ENCODE results near the gene ACKR2.
"Not testable (repeated sequence)": the region's sequence is repeated elsewhere in the genome, so short reads cannot be mapped to it uniquely, and the experiment has no call there.

The ACKR2 gene

GRCh38 chr3:42864321-42864950, 55.2 kb downstream of the ACKR2 start:
- no peak for DNase-seq

GRCh38 chr3:42865256-42865655, 56.0 kb downstream of the ACKR2 start:
- no peak for DNase-seq

GRCh38 chr3:42867138-42867537, 57.9 kb downstream of the ACKR2 start:
- DNase-seq: no peak

GRCh38 chr3:42868841-42869240, 59.6 kb downstream of the ACKR2 start:
- DNase-seq: no peak

- no peak for DNase-seq
These were observed 62.4 kb downstream of the ACKR2 start for GRCh38 chr3:42871592-42872196.

GRCh38 chr3:42872718-42873117, 63.5 kb downstream of the ACKR2 start:
- DNase-seq: no peak

GRCh38 chr3:42873221-42873982, 64.2 kb downstream of the ACKR2 start:
- no peak for DNase-seq

GRCh38 chr3:42874749-42875148, 65.5 kb downstream of the ACKR2 start:
- DNase-seq: no peak

GRCh38 chr3:42875325-42876151, 66.3 kb downstream of the ACKR2 start, which contains the start of gene CYP8B1:
Gene CYP8B1 (minus strand): TSS chr3:42875879. CDS start chr3:42875816, 63 bp downstream.
- no peak for DNase-seq

GRCh38 chr3:42876401-42876800, 67.2 kb downstream of the ACKR2 start:
- no peak for DNase-seq

- DNase-seq: no peak
These were observed 67.9 kb downstream of the ACKR2 start for GRCh38 chr3:42876940-42877720.

GRCh38 chr3:42877881-42878280, 68.6 kb downstream of the ACKR2 start:
- DNase-seq: no peak

- no peak for DNase-seq
These were observed 70.9 kb downstream of the ACKR2 start for GRCh38 chr3:42880183-42880582.

- DNase-seq: peak; percentile 84
These were observed 71.6 kb downstream of the ACKR2 start for GRCh38 chr3:42880601-42881451.

- DNase-seq: not testable (repeated sequence)
These were observed 74.1 kb downstream of the ACKR2 start for GRCh38 chr3:42883251-42883930.

- no peak for DNase-seq
These were observed 75.1 kb downstream of the ACKR2 start for GRCh38 chr3:42884324-42884723.

GRCh38 chr3:42886294-42886822, 77.1 kb downstream of the ACKR2 start:
- no peak for DNase-seq

GRCh38 chr3:42887084-42887483, 77.8 kb downstream of the ACKR2 start:
- no peak for DNase-seq

GRCh38 chr3:42891042-42891441, 81.8 kb downstream of the ACKR2 start:
- no peak for DNase-seq

GRCh38 chr3:42892169-42892568, 82.9 kb downstream of the ACKR2 start:
- DNase-seq: no peak

All from activated CD4-positive, CD25-positive, alpha-beta regulatory T cell treated with anti-CD3 and anti-CD28 coated beads, Interleukin-2, amount 50 U/mL, for 72 hours (primary cell).